Measurements from ENCODE around the gene ADGRG6.

DNA sequence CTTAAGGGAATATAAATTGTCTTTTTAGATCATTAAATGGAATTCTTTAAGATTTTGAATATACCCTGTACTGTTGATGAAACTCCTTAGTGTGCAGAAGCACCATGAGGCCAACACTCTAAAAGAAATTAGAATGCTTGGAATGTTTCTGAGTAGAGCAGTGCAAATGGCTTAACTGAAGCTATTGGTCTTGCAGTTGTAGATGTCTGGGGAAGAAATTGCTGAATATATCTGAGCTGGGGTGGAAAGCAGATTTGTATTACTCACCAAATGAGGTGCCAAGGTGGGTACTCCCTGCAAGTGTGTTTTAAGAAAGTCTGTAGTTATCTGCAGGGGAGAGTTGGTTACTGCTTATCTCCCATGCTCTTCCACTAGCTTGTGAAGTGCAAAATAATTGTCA lies 119.0 kb downstream of the ADGRG6 start:
- no peak for TF ChIP-seq EZH2phosphoT487 (IDR thresholded peaks at IDR 0.05; ENCODE audit: insufficient read depth, low read depth)
- TF ChIP-seq EZH2 (IDR thresholded peaks at IDR 0.05; ENCODE audit: insufficient read depth, poor library complexity, severe bottlenecking), result no peak
